ENCODE measurements around the gene PRDM15. TPM values are rescaled to one million over a fixed set of nuclear protein-coding genes. Genes with fewer than 3 reads are reported as not detected.

PRDM15 gene
- total RNA-seq, 1 experiment from 2014 or later, result 9.8 TPM

DNA sequence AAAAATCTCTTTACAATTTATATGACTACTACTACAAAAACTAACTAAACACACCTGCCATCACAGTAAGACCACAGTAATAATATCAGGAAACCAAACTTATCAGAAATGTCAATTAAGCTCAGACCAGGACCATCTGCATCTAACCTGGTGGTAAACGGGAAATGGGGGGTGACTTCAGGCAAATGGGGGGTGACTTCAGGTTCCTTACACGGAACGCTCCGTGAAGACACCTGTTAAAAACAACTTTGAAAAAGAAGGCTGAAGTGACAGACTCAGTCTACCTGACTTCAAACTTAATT, 15.8 kb downstream of the PRDM15 start:
- DNase-seq (ENCODE audit: low read depth, low spot score), result no peak
- no peak for ATAC-seq
- Histone ChIP-seq H3K9me3 (ENCODE audit: control insufficient read depth in 1 of 2, insufficient read depth in 1 of 2, low read depth in 1 of 2, low read length in 2 of 2) (no peaks in the 10 kb centered on the region), H3K27ac (ENCODE audit: low read depth, low read length) (no peak overlapping the region), H3K4me1 (ENCODE audit: control insufficient read depth in 1 of 2, insufficient read depth in 2 of 2, low read length in 2 of 2) (0 out of 4 replicates have a peak, but pooled peaks cover 0 to 4% of the 10 kb centered on the region in 2 experiments), H3K79me2 (ENCODE audit: insufficient read depth, low read length) (peaks cover 18% of the 10 kb centered on the region; the same call in 1 of the 2 replicates), H3K9me2 (ENCODE audit: insufficient read depth) (no peaks in the 10 kb centered on the region), H3K9ac (ENCODE audit: low read length) (no peak overlapping the region), H3K36me3 (ENCODE audit: control insufficient read depth in 1 of 2, insufficient read depth in 2 of 2, low read length in 2 of 2) (no peaks in the 10 kb centered on the region; a peak in 1 of 4 replicates), H3K4me2 (ENCODE audit: low read length) (no peak overlapping the region), H2AFZ (ENCODE audit: low read depth, low read length, poor library complexity, severe bottlenecking) (no peak overlapping the region), H4K20me1 (ENCODE audit: insufficient read depth) (no peaks in the 10 kb centered on the region), H3K4me3 (replicated peaks in 1 of 2; ENCODE audit: low read depth in 1 of 2, low read length in 2 of 2) (no peak overlapping the region), H3K27me3 (ENCODE audit: insufficient read depth, low read length) (no peaks in the 10 kb centered on the region)
- no TSS peak for BruUV-seq (replicated peaks)
- CTCF ChIA-PET, result no interaction called here
- POLR2A ChIA-PET, result no interaction called here
- TF ChIP-seq, protein P1, sequence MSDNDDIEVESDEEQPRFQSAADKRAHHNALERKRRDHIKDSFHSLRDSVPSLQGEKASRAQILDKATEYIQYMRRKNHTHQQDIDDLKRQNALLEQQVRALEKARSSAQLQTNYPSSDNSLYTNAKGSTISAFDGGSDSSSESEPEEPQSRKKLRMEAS (IDR thresholded peaks at IDR 0.05), result no peak
- no peak for TF ChIP-seq JUND (IDR thresholded peaks at IDR 0.05)
- TF ChIP-seq SRF (IDR thresholded peaks at IDR 0.05; ENCODE audit: low read depth), result no peak
- TF ChIP-seq TCF7L2 (IDR thresholded peaks at IDR 0.05; ENCODE audit: borderline replicate concordance, extremely low read depth, insufficient read depth, insufficient read length), result no peak
- no peak for TF ChIP-seq EGR1 (IDR thresholded peaks at IDR 0.05; ENCODE audit: low read depth)
- TF ChIP-seq EZH2phosphoT487 (IDR thresholded peaks at IDR 0.05; ENCODE audit: borderline replicate concordance), result no peak
- no peak for TF ChIP-seq EZH2 (IDR thresholded peaks at IDR 0.05)
- TF ChIP-seq ATF3 (IDR thresholded peaks at IDR 0.05), result no peak
- no peak for TF ChIP-seq YY1 (IDR thresholded peaks at IDR 0.05; ENCODE audit: extremely low read depth, insufficient replicate concordance, low read depth, low read length)
- no peak for TF ChIP-seq FOSL1 (IDR thresholded peaks at IDR 0.05; ENCODE audit: low read depth)
- TF ChIP-seq, protein P2, sequence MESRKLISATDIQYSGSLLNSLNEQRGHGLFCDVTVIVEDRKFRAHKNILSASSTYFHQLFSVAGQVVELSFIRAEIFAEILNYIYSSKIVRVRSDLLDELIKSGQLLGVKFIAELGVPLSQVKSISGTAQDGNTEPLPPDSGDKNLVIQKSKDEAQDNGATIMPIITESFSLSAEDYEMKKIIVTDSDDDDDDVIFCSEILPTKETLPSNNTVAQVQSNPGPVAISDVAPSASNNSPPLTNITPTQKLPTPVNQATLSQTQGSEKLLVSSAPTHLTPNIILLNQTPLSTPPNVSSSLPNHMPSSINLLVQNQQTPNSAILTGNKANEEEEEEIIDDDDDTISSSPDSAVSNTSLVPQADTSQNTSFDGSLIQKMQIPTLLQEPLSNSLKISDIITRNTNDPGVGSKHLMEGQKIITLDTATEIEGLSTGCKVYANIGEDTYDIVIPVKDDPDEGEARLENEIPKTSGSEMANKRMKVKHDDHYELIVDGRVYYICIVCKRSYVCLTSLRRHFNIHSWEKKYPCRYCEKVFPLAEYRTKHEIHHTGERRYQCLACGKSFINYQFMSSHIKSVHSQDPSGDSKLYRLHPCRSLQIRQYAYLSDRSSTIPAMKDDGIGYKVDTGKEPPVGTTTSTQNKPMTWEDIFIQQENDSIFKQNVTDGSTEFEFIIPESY (IDR thresholded peaks at IDR 0.05; ENCODE audit: extremely low read depth, insufficient replicate concordance, low read length), result no peak
- no peak for TF ChIP-seq SP1 (IDR thresholded peaks at IDR 0.05; ENCODE audit: low read depth)
- TF ChIP-seq POLR2A (IDR thresholded peaks at IDR 0.05; ENCODE audit: borderline replicate concordance, extremely low read depth, insufficient read depth, insufficient read length), result no peak
- no peak for TF ChIP-seq REST (IDR thresholded peaks at IDR 0.05; ENCODE audit: low read depth)
- no peak for TF ChIP-seq CBX3 (IDR thresholded peaks at IDR 0.05; ENCODE audit: low read depth)
- TF ChIP-seq RAD21 (IDR thresholded peaks at IDR 0.05; ENCODE audit: low read depth), result no peak
- TF ChIP-seq, protein P3, sequence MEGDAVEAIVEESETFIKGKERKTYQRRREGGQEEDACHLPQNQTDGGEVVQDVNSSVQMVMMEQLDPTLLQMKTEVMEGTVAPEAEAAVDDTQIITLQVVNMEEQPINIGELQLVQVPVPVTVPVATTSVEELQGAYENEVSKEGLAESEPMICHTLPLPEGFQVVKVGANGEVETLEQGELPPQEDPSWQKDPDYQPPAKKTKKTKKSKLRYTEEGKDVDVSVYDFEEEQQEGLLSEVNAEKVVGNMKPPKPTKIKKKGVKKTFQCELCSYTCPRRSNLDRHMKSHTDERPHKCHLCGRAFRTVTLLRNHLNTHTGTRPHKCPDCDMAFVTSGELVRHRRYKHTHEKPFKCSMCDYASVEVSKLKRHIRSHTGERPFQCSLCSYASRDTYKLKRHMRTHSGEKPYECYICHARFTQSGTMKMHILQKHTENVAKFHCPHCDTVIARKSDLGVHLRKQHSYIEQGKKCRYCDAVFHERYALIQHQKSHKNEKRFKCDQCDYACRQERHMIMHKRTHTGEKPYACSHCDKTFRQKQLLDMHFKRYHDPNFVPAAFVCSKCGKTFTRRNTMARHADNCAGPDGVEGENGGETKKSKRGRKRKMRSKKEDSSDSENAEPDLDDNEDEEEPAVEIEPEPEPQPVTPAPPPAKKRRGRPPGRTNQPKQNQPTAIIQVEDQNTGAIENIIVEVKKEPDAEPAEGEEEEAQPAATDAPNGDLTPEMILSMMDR (IDR thresholded peaks at IDR 0.05 in 2 of 3, conservative IDR thresholded peaks at IDR 0.05 in 1 of 3; ENCODE audit: borderline replicate concordance in 1 of 3, insufficient read depth in 1 of 3, low read depth in 2 of 3, low read length in 2 of 3), result no peak
- intact Hi-C loops (cut with micrococcal nuclease), result no loop called here
- RAD21 ChIA-PET (ENCODE audit: low non-redundant PET in 1 of 2, low total read pairs in 2 of 2, uncharacterized antibody in 2 of 2, unreplicated experiment in 2 of 2), result no interaction called here
